Measurements from ENCODE around the gene OR5K4. TPM values are rescaled to one million over a fixed set of nuclear protein-coding genes. Genes with fewer than 3 reads are reported as not detected.

The OR5K4 gene
- total RNA-seq, 1 donor from 2014 or later: not detected

GRCh38 chr3:98371186-98371585 lies 17.5 kb downstream of the OR5K4 start:
- no peaks in the 10 kb centered on the region for H3K27me3 ChIP-seq
- H3K4me1 ChIP-seq: no peaks in the 10 kb centered on the region
- no peak for DNase-seq (ENCODE audit: extremely low spot score in 2 of 2)
- no peaks in the 10 kb centered on the region for H3K36me3 ChIP-seq
- intact Hi-C loops (cut with DNase I): no loop called here
- no peak overlapping the region for H3K27ac ChIP-seq
- no peak overlapping the region for H3K4me3 ChIP-seq
- no peak for TF ChIP-seq POLR2AphosphoS5 (IDR thresholded peaks at IDR 0.05; ENCODE audit: insufficient read depth in 1 of 2, low read depth in 1 of 2)
- TF ChIP-seq POLR2A (IDR thresholded peaks at IDR 0.05): no peak
- TF ChIP-seq, protein P1, sequence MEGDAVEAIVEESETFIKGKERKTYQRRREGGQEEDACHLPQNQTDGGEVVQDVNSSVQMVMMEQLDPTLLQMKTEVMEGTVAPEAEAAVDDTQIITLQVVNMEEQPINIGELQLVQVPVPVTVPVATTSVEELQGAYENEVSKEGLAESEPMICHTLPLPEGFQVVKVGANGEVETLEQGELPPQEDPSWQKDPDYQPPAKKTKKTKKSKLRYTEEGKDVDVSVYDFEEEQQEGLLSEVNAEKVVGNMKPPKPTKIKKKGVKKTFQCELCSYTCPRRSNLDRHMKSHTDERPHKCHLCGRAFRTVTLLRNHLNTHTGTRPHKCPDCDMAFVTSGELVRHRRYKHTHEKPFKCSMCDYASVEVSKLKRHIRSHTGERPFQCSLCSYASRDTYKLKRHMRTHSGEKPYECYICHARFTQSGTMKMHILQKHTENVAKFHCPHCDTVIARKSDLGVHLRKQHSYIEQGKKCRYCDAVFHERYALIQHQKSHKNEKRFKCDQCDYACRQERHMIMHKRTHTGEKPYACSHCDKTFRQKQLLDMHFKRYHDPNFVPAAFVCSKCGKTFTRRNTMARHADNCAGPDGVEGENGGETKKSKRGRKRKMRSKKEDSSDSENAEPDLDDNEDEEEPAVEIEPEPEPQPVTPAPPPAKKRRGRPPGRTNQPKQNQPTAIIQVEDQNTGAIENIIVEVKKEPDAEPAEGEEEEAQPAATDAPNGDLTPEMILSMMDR (IDR thresholded peaks at IDR 0.05): no peak
- no peaks in the 10 kb centered on the region for H3K9me3 ChIP-seq

DNA sequence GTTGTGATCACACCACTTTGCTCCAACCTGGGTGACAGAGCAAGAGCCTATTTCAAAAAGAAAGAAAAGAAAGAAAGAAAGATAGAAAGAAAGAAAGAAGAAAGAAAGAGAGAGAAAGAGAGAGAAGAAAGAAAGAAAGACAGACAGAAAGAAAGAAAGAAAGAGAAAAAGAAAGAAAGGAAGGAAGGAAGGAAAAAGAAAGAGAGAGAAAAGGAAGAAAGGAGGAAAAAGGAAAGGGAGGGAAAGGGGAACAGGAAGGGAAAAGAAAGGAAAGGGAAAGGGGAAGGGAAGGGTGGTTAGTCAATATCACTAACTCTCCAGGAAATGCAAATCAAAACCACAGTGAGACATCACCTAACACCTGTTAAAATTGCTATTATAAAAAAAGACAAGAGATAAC lies 18.2 kb downstream of the OR5K4 start:
- Histone ChIP-seq H3K4me3 (no peak overlapping the region), H3K9me3 (no peaks in the 10 kb centered on the region), H3K27me3 (no peaks in the 10 kb centered on the region), H3K36me3 (no peaks in the 10 kb centered on the region), H3K4me1 (no peaks in the 10 kb centered on the region), H3K27ac (no peak overlapping the region)
- TF ChIP-seq, protein P1 (IDR thresholded peaks at IDR 0.05): no peak
- no peak for TF ChIP-seq POLR2A (IDR thresholded peaks at IDR 0.05)
- no peak for TF ChIP-seq POLR2AphosphoS5 (IDR thresholded peaks at IDR 0.05; ENCODE audit: insufficient read depth in 1 of 2, low read depth in 1 of 2)
- intact Hi-C loops (cut with DNase I): no loop called here
- DNase-seq (ENCODE audit: extremely low spot score in 2 of 2): no peak

GRCh38 chr3:98372445-98372844 lies 18.8 kb downstream of the OR5K4 start:
- Histone ChIP-seq H3K4me3 (no peak overlapping the region), H3K9me3 (no peaks in the 10 kb centered on the region), H3K27me3 (no peaks in the 10 kb centered on the region), H3K4me1 (no peaks in the 10 kb centered on the region), H3K27ac (no peak overlapping the region), H3K36me3 (no peaks in the 10 kb centered on the region)
- no peak for TF ChIP-seq POLR2A (IDR thresholded peaks at IDR 0.05)
- TF ChIP-seq, protein P1 (IDR thresholded peaks at IDR 0.05): no peak
- TF ChIP-seq POLR2AphosphoS5 (IDR thresholded peaks at IDR 0.05; ENCODE audit: insufficient read depth in 1 of 2, low read depth in 1 of 2): no peak
- no peak for DNase-seq (ENCODE audit: extremely low spot score in 2 of 2)
- intact Hi-C loops (cut with DNase I): no loop called here

DNA sequence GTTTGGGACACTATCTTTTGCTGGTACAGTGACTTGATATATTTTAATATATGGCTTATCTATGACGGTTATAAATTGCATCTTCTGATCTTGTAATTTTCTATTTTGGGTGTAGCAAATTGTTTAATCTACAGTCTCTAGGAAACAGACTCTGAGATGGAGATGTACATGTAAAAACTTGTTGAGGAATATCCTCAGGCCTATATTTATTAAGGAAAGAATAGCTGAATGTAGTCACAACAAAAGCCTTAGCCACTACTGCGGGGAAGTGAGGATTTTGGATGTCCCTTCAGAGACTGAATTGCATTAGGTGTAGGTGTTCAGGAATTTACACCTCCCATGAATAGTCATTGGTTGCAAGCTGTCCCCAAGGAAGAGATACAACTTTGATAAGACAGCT lies 23.0 kb downstream of the OR5K4 start:
- TF ChIP-seq POLR2AphosphoS5 (IDR thresholded peaks at IDR 0.05; ENCODE audit: insufficient read depth in 1 of 2, low read depth in 1 of 2): no peak
- TF ChIP-seq, protein P1 (IDR thresholded peaks at IDR 0.05): no peak
- TF ChIP-seq POLR2A (IDR thresholded peaks at IDR 0.05): no peak
- intact Hi-C loops (cut with DNase I): no loop called here
- H3K9me3 ChIP-seq: no peaks in the 10 kb centered on the region
- no peak overlapping the region for H3K27ac ChIP-seq
- H3K4me3 ChIP-seq: no peak overlapping the region
- H3K4me1 ChIP-seq: no peaks in the 10 kb centered on the region
- no peak for DNase-seq (ENCODE audit: extremely low spot score in 2 of 2)
- H3K36me3 ChIP-seq: no peaks in the 10 kb centered on the region
- H3K27me3 ChIP-seq: no peaks in the 10 kb centered on the region

- Histone ChIP-seq H3K4me1 (no peaks in the 10 kb centered on the region), H3K36me3 (no peaks in the 10 kb centered on the region), H3K27ac (no peak overlapping the region), H3K9me3 (no peaks in the 10 kb centered on the region), H3K4me3 (no peak overlapping the region), H3K27me3 (no peaks in the 10 kb centered on the region)
- intact Hi-C loops (cut with DNase I): no loop called here
- DNase-seq (ENCODE audit: extremely low spot score in 2 of 2): no peak
- TF ChIP-seq POLR2AphosphoS5 (IDR thresholded peaks at IDR 0.05; ENCODE audit: insufficient read depth in 1 of 2, low read depth in 1 of 2) (no peak), POLR2A (IDR thresholded peaks at IDR 0.05) (no peak)
- TF ChIP-seq, protein P1 (IDR thresholded peaks at IDR 0.05): no peak
Measured at GRCh38 chr3:98388147-98388546, 34.5 kb downstream of the OR5K4 start.

Measured in vagina (tissue), 2 donors.